Activated CD4-positive, alpha-beta T cell treated with anti-CD3 and anti-CD28 coated beads, Interleukin-2, amount 50 U/mL, for 48 hours (primary cell): ENCODE results near the gene POU2F2.

Experiments
- DNase-seq, 2 experiments: peaks; one replicate each; pipeline ENCODE4 v3.0.0-alpha.2; 2020

Gene POU2F2

DNA sequence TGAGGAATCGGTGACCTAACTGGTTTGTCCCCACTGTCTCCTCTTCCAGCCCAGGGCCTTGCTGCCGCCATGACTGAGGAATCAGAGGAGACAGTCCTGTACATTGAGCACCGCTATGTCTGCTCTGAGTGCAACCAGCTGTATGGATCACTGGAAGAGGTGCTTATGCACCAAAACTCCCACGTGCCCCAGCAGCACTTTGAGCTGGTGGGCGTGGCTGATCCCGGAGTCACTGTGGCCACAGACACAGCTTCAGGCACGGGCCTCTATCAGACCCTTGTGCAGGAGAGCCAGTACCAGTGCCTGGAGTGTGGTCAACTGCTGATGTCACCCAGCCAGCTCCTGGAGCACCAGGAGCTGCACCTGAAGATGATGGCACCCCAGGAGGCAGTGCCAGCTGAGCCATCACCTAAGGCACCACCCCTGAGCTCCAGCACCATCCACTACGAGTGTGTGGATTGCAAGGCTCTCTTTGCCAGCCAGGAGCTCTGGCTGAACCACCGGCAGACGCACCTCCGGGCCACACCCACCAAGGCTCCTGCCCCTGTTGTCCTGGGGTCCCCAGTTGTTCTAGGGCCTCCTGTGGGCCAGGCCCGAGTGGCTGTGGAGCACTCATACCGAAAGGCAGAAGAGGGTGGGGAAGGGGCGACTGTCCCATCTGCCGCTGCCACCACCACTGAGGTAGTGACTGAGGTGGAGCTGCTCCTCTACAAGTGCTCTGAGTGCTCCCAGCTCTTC is 53.5 kb downstream of the POU2F2 start:
- DNase-seq: no peak

DNA sequence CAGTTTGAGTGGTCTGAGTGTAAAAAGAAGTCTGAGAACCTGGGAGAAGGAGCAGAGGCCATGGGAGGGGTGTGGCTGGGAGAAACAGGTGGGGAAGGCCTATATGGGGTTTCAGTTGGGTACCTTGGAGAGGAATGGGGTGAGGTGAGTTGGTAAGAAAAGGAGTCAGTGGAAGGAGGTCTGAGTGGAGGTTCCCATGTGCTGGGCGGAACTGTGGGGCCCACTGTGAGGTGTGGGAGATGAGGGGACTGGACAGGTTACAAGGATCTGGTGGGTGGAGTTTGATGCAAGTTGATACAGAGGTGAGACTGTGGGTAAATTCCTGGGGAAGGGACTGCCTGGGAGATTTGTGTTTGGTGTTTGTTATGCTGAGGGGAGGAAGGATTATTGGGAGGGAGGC is 54.2 kb downstream of the POU2F2 start:
- DNase-seq: no peak

DNA sequence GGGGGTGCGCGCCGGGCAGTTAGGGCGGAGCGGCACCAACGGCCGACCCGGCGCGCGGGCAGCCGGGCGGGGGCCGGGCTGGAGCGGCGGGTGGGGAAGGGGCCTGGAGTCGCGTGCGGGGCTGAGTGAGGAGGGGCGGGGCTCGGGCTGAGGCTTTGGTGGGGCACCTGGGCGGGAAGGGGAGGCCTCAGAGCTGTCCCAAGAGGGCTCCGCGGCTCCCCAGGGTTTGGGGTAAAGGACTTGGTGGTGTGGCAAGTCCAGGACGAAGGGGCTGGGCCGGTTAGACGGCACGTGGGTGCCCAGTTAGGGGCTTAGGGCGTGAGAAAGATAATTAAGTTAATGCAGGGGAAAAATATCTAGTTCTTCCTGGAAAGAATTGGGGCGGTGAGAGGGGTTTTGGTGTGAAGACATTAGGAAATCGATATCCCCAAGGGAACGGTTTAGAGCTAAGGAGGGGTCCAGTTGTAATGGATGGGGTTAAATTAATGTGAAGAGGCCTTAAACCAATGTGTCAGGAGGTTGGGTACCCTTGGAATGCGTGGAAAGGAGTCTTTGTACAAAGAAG is 55.8 kb downstream of the POU2F2 start:
- peak; percentile 38 to 49 for DNase-seq

DNA sequence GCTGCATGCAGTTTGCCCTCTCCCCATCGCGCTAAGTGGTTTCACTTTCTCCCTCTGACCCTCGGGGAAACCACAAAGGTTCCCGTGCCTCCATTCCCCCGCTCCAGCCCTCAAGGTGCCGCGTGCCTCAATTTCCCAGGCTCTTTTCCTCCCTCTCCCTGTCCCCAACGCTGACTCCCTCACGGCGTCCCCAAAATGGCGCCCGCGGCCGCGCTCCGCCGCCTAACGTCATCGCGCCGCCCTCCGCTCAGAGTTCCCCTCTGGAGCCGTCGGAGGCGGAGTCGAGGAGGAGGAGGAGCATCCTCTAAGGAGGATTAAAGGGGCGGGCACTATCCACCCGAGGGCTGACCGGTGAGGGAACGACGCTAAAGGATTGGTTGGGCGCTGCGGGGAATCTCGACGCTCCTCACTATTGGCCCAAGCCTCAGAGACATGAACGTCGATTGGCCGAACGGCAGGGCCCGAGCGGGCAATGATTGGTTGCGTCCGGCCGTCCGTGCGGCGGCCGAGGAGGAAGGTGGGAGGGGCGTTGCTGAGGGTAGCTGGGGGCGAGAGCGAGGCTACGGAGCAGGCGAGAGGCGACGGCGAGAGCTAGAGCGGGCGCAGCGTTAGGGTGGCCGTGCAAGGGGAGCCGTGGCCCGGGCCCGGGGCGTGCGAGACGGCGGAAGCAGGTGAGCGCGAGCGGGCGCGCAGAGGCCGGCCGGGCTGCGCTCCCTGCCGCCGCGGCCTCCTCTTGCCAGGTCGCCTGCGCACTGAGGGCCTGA is 56.4 kb downstream of the POU2F2 start, which contains the start of gene ZNF574:
ZNF574 (plus strand) TSS at position 551 of the 764 bp plus-strand sequence. CDS start 2,441 bp downstream, outside the sequence.
- DNase-seq: peak; percentile 99

DNA sequence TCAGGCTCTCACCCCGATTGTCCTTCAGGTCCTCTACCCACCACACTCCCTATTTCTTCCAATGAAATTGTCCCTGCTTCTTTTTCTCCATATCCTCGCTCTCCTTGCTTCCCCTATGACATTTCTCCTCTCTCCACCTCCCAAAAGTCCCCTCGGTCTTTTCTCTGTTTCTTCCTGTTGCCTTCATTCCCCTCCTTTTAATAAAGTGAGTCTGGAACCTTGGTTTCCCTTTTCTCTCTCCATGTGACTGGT is 57.0 kb downstream of the POU2F2 start:
- DNase-seq: no peak

DNA sequence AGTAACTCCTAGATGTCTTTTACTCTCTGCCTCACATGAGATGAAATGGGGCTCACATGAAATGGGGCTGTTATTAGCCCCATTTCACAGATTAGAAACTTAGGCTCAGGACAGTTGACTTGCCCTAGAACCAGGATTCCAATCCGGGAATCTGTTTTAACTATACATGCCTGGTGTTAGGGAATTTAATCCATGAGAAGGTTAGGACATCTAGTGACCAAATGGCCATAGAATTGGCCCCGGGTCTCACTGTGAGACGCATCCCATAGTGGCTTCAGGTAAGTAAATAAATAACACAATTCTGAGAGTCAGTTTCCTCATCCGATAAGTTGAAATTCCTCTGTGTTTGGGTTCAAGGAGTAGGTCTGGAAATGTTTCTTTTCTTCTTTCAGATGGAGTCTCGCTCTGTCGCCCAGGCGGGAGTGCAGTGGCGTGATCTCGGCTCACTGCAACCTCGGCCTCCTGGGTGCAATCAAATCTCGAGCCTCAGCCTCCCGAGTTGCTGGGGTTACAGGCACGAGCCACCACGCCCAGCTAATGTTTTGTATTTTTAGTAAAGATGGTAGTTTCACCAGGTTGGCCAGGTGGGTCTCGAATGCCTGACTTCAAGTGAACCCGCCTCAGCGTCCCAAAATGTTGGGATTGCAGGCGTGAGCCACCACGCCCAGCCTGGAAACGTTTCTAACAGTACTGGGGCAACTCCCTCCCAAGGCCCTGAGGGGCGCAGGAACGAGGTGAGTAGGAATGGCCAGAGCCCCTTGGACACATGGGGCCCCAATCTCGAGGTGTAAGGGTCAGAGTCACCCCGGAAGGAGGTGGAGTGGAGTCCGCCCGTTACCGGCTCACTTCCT is 57.5 kb downstream of the POU2F2 start:
- peak in 1 of 2 experiments; percentile 26 for DNase-seq

DNA sequence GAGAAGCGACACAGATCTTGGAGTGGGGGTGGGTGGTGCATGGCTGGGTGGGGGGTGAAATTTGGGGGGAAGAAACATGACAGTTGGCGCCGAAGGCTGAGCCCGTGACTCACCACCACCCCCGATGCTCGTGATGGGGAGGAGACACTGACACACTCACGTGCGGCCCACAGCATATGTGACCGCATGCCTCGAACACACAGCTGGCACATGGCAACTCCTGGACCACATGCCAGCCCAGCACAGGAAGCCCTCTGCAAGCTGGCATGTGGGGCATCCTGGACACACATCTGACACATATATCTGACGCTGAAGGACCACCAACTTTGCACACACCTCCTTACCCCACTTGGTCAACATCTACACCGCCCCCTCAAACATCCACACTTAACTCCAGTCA is 61.0 kb downstream of the POU2F2 start:
- DNase-seq: no peak

DNA sequence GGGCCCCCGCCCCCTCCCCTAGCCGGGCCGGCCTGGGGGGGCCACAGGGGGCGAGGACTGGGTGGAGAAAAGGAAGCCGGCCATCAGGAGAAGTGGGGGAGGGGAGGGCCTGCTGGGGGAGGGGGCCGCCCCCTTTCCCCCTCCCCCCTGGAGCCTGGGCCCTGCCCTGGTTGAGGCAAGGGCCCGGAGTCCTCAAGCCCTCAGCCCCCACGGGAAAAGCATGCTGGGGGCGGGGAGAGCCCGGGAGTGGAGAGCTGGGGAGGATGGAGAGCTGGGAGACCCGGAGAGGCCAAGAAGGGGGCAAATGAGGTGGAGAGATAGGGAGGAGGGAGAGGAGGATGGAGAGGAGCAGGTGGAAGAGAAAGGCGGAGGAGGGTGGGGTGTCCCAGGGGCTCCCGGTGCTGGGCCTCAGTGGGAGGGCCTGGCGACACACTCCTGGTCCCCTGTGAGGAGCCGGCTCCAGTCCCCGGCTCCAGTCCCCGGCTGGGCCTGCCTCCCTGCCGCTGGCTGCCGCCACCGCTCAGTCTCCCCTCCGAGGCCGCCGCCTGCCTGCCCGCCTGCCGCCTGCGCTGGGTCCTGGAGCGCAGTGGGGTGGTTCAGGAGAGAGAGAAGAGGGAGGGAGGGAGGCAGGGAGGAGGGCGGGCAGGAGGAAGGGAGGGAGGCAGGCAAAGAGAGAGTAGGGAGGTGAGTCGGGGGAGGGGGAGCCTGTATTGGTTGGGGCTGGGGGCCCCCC is 62.5 kb downstream of the POU2F2 start, which contains the start of gene GRIK5:
GRIK5 (minus strand) TSS at position 588 of the 733 bp plus-strand sequence. CDS start 4,436 bp downstream, outside the sequence.
- DNase-seq: no peak

DNA sequence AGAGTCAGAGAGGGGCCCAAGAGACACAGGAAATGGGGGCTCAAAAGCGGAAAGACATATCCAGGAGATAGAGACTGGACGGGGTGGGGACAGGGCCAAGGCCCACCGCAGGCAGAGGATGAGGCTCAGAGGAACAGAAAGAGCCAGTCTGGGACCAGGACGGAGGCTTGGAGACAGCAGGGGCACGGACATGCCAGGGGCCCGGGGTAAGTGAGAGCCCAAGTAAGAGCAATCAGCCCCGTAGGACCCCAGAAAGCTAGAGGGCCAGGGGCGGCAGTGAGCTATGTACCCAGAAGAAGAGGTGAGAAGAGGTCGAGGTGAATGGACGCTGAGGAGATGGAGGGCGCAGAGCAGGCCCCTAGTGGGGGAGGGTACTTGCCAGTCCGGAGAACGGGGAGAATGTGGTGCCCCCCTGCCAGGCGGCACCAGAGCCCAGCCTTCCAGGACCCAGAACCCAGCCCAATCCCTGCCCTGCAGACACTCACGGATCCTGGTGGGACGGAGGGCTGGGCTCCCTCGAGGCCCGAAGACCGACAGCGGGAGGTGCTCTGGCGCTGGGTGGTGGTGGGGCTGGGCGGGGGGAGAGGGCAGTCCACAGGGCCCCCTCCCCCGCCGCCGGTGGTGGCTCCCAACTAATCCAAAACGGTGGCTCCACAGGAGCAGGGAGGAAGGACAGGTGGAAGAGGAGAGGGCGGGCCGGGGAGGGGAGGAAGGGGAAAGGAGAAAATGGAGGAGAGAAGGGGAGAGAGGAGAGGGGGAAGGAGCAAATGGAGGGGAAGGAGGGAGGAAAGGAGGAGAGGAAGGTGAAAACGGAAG is 63.3 kb downstream of the POU2F2 start:
- no peak for DNase-seq

DNA sequence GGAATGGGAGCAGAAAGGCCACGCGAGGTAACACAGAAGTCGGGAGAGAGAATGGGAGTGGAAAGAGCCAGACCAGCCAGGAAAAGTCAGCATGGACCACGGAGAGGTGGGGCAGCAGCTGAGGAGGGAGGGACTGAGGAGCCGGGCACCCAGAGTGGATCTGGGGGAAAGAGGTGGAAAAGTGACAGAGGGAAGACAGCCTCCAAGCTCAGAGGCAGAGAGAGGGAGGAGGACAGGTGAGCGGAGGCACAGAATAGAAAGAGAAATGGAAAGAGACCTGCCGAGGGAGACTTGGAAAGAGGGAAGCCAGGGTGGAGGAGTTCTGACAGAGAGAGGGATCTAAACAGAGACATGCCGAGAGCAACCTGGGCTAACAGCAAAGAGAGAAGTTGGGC is 63.9 kb downstream of the POU2F2 start:
- no peak for DNase-seq

DNA sequence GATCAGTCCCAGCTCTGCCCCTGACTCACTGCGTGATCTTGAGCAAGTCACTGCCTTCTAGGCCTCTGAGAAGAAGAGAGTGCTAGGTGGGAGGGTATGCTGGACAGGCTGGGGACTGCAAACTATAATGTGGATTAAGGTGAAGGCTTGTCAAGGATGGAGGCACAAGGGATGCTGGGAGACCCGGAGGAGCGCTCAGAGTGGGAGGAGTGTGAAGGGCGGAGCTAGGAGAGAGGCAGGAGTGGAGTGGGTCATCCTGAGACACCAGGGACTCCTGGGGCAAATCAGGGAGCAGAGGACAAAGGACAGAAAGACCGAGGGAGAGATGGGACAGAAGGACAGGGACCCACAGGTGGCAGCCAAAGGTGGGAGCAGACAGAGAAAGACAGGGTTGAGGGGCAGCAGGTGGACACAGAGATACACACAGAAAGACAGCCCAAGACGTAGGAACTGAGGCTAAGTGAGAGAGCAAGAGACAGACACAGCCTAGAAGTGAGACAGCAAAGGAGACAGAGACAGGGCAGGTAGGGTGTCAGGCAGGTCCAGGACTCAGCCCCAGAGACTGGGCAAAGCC is 64.8 kb downstream of the POU2F2 start:
- DNase-seq: no peak

DNA sequence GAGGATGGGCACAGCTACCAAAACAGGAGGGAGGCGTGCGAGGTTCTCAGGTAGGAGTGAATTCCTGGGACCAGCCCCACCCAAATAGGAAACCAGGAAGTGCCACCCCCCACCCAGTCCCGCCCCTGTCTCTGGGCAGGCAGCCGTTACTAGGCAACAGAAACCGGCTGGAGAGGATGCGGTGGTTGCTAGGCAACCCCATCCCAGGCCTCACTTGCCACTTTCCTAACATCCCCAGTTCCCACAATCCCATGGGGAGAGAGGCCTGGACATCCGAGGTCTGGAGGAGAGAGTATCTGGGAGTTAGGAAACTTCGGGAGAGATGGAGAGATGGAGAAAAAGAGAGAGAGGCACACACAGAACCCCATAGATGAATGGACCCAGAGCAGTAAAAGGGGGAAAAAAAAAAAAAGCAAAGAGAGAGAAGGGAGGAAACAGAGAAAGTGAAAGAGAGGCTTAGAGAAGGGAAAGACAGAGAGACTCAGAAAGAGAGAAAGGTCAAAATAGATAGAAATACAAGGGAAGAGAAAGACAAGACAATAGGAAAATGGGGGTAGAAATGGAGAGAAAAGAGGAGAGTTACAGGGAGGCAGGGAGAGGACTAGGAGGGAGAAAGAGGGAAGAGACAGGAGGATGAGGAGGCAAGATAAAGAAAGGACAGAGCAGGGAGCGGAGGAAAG is 66.0 kb downstream of the POU2F2 start:
- DNase-seq: no peak

DNA sequence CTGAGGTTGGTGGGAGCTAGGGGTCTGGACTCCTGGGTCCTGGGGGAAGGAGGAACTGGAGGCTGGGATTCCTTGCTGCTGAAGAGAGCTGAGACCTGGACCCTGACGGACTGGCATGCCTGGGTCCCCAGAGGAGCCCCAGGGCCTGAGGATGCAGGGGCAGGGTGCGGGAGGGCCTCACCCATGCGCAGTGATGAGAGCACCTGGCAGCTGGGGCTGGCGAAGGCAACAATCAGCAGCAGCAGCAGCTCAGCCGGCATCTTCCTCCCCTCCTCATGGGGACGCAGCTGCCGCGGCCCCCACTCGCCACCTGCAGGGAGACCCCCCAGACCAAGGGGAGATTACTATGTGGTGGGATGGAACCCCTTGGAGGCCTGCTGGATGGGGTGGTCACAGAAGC is 66.7 kb downstream of the POU2F2 start:
- no peak for DNase-seq

DNA sequence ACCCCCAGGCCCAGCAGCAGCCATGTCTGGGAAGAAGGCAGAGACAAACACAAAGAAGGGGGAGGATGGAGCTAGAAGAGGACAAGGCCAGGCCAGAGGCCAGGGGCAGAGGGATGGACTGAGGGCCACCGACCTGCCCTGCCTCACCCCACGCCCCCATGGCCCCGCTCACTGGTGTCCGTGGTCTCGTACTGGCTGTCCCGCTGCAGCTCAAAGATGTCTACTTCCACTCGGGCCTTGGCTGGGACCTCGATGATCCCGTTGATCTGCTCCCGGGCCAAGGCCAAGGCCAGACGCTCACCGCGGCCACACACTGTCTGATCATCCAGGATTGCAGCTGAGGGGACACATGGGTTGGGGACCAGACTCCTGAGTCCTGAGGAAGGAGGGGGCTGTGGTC is 67.2 kb downstream of the POU2F2 start:
- no peak for DNase-seq

DNA sequence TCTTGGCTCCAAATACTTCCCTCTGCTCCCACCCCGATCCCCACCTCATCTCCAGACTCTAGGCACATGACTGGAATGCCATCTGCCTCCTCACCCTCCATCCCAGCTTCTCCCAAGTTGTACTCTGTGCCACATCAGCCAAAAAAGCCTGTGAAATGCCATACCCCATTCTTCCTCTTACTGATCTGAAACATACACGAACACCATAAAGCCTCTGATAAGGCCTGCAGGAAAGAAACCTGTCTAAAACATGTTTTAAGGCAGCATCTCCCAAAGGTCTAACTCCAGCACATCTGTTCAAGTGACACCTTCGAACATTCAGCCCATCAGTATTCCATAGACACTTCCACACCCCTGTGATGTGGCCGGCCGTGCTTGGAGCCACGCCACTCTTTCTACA is 67.8 kb downstream of the POU2F2 start:
- no peak for DNase-seq

DNA sequence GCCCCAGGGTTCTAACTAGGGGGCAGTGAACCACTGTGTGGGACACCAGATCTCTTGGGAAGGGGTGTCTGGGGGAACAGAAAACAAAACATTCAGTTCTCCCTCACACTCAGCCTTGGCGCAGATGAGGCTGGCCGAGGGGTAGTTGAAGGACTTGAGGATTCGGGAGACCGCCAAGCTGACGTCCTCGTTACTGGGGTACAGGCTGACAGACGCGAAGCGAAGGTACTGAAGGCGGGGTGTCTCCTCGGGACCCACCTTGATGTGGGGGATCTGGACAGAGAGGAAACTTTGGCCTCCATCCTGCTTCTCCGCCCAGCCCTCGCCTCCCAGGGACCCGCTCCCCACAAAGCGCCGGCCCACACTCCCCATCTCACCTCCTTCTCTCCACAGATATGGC is 69.9 kb downstream of the POU2F2 start:
- no peak for DNase-seq

DNA sequence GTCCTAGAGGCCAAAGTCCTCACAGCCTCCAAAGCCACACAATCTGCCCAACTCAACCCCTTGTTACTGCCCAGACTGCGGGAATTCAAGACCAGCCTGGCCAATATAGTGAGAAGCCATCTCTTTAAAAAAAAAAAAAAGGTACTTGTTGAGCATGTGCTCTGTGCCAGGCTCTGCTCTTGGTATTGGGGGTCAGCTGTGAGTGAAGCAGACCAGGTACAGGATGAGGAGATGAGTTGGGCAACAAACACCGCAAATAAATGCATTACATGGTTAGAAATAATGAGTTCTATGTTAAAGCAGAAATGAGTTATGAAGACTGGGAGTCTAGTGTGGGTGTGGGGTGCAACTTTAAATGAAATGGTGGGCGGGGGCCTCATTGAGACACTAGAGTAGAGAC is 72.1 kb downstream of the POU2F2 start:
- DNase-seq: no peak

DNA sequence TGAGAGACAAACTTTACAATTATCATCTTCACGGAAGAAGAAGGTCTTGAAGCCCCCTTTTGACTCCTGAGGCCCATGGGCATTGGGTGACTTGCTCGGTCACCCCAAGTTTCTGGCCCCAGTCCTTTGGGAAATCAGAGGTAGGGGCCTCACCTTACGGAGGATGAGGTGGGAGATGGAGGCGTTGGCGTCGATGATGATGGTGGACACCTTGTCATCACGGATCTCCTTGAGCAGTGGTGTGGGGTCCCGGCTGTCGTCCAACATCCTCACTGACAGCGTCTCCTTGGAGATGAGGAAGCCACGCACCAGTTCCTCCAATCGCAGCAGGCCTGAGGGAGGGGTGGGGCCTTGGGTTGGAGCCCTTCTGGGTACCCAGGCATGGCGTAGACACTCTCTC is 73.0 kb downstream of the POU2F2 start:
- DNase-seq: no peak

DNA sequence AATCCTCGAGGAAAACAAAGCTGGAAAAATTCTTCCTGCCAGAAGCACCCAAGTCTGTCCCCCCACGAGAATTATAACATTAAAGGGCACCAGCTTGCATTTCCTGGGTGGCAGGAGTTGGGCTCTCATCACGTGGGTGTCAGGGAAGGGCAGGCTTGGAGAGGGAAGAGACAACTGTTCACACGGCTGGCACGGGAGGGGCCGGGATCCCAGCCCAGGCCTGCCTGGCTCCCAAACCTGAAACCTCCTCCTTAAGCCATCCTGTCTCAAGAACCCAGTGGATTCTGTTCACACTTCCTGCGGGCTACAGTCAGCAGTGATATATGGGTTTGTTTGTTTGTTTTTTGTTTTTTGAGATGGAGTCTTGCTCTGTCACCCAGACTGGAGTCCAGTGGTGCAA is 74.4 kb downstream of the POU2F2 start:
- DNase-seq: no peak

DNA sequence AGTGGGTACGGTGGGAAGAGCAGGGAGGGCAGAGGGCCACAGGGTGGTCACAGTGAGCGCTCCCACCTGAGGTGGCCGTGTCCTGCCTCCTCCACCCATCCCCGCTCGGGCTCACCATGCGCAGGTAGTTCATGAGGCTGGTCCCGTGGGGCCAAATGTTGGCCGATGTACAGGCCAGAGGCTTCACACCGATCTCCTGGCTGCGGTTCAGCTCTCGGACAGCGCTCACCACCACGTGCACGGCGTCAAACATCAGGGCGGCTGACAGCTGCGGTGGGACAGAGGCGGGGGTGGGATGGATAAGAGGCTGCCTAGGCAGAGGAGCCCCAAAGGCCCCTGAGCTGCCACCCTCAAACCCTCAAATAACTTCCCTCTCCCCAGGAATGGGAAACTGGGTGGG is 78.0 kb downstream of the POU2F2 start:
- DNase-seq: no peak
